Ramos (cell line): ENCODE results near the gene SH3GLB2.

ENCODE experiments used
- in situ Hi-C: fragments of 300-500 bp; cut with MboI; formaldehyde crosslinking; loops from one replicate; pipeline ENCODE4 v1.14.3; 2022; ENCODE audit warnings: low sequenced_read_pairs; ENCODE audit not compliant: unreplicated experiment

SH3GLB2 gene

GRCh38 chr9:129028192-129028966 is at the start of gene SH3GLB2:
TSS of gene SH3GLB2 (minus strand) at chr9:129028331. CDS start at chr9:129028154, 177 bp downstream.
- in situ Hi-C loops: no loop called here

GRCh38 chr9:129077236-129077635 is 49.1 kb upstream of the SH3GLB2 start:
- in situ Hi-C loops: no loop called here

GRCh38 chr9:129076640-129077037 is 48.5 kb upstream of the SH3GLB2 start:
- in situ Hi-C loops: no loop called here

GRCh38 chr9:129075996-129076639 is 48.0 kb upstream of the SH3GLB2 start:
- in situ Hi-C loops: no loop called here

- in situ Hi-C loops: no loop called here
Observed at GRCh38 chr9:129074106-129074505, 46.0 kb upstream of the SH3GLB2 start.

- in situ Hi-C loops: no loop called here
Observed at GRCh38 chr9:129073404-129073803, 45.3 kb upstream of the SH3GLB2 start.

- in situ Hi-C loops: no loop called here
Observed at GRCh38 chr9:129072171-129072570, 44.0 kb upstream of the SH3GLB2 start.

GRCh38 chr9:129071526-129072126 is 43.5 kb upstream of the SH3GLB2 start:
- in situ Hi-C loops: no loop called here

GRCh38 chr9:129070696-129071525 is 42.8 kb upstream of the SH3GLB2 start:
- in situ Hi-C loops: no loop called here

GRCh38 chr9:129069862-129070641 is 41.9 kb upstream of the SH3GLB2 start:
- in situ Hi-C loops: no loop called here

- in situ Hi-C loops: no loop called here
Observed at GRCh38 chr9:129068990-129069861, 41.1 kb upstream of the SH3GLB2 start.

- in situ Hi-C loops: no loop called here
Observed at GRCh38 chr9:129068110-129068509, 40.0 kb upstream of the SH3GLB2 start.

- in situ Hi-C loops: no loop called here
Observed at GRCh38 chr9:129064499-129064908, 36.4 kb upstream of the SH3GLB2 start.

- in situ Hi-C loops: no loop called here
Observed at GRCh38 chr9:129063061-129063460, 34.9 kb upstream of the SH3GLB2 start.

GRCh38 chr9:129060991-129061390 is 32.9 kb upstream of the SH3GLB2 start:
- in situ Hi-C loops: no loop called here

GRCh38 chr9:129059796-129060785 is 32.0 kb upstream of the SH3GLB2 start:
- in situ Hi-C loops: no loop called here

- in situ Hi-C loops: no loop called here
Observed at GRCh38 chr9:129058965-129059795, 31.0 kb upstream of the SH3GLB2 start.
